CD14-positive monocyte (primary cell): ENCODE results near the gene FRMPD4. TPM values are rescaled to one million over a fixed set of nuclear protein-coding genes. Genes with fewer than 3 reads are reported as not detected.

ENCODE experiments used
- DNase-seq, 3 donors: peaks; one replicate each; pipeline ENCODE4 v3.0.0-alpha.2; 2011 to 2022
- H2AFZ ChIP-seq: 2 replicates; pipeline ENCODE4 v1.6.0; 2012; ENCODE audit warnings: mild to moderate bottlenecking, low read depth, low read length, inconsistent platforms; ENCODE audit not compliant: insufficient read depth, poor library complexity, severe bottlenecking
- H3K27ac ChIP-seq, 2 donors: 1 replicate in 1 of 2; 2 replicates in 1 of 2; pipeline ENCODE4 v1.5.1; 2012 to 2013; ENCODE audit warnings: low read length in 2 of 2, control low read depth in 1 of 2, inconsistent platforms in 1 of 2, low read depth in 1 of 2, mild to moderate bottlenecking in 1 of 2
- H3K27me3 ChIP-seq, 2 donors: one replicate each; pipeline versions ENCODE4 v1.6.0 to v1.6.1; 2011 to 2013; ENCODE audit warnings: low read length in 2 of 2; ENCODE audit not compliant: control insufficient read depth in 2 of 2, insufficient read depth in 2 of 2
- H3K36me3 ChIP-seq, 2 donors: replicated peaks in 1 of 2; 1 replicate in 1 of 2; 2 replicates in 1 of 2; pipeline versions ENCODE4 v1.5.1 to v1.6.1; 2012 to 2013; ENCODE audit warnings: low read length in 2 of 2, control low read depth in 1 of 2, inconsistent platforms in 1 of 2, mild to moderate bottlenecking in 1 of 2; ENCODE audit not compliant: insufficient read depth in 2 of 2, control insufficient read depth in 1 of 2
- H3K4me1 ChIP-seq, 2 donors: 1 replicate in 1 of 2; 2 replicates in 1 of 2; pipeline versions ENCODE4 v1.5.1 to v1.6.1; 2012 to 2013; ENCODE audit warnings: low read length in 2 of 2, control low read depth in 1 of 2, inconsistent platforms in 1 of 2, mild to moderate bottlenecking in 1 of 2, moderate library complexity in 1 of 2; ENCODE audit not compliant: insufficient read depth in 2 of 2, control insufficient read depth in 1 of 2
- H3K4me2 ChIP-seq: replicated peaks from 2 replicates; pipeline ENCODE3; 2012; ENCODE audit warnings: low read length, moderate library complexity, mild to moderate bottlenecking; ENCODE audit not compliant: poor library complexity, severe bottlenecking; ENCODE audit errors: extremely low read depth
- H3K4me3 ChIP-seq, 3 experiments: fragments of 200-600 bp in 1 of 3; sonication (generic) in 1 of 3; replicated peaks in 1 of 3; 1 replicate in 2 of 3; 2 replicates in 1 of 3; pipeline ENCODE4 v1.5.1; 2011 to 2013; ENCODE audit warnings: low read length in 3 of 3, mild to moderate bottlenecking in 3 of 3, control low read depth in 2 of 3, low read depth in 2 of 3, inconsistent platforms in 1 of 3, moderate library complexity in 1 of 3
- H3K79me2 ChIP-seq: 2 replicates; pipeline ENCODE4 v1.6.0; 2012; ENCODE audit warnings: mild to moderate bottlenecking, control low read depth, inconsistent platforms, low read length, moderate library complexity; ENCODE audit not compliant: insufficient read depth
- H3K9ac ChIP-seq: 2 replicates; pipeline ENCODE4 v1.6.0; 2017; ENCODE audit warnings: low read length, mild to moderate bottlenecking; ENCODE audit not compliant: insufficient read depth, poor library complexity, severe bottlenecking
- H3K9me3 ChIP-seq, 2 donors: replicated peaks in 1 of 2; 1 replicate in 1 of 2; 2 replicates in 1 of 2; pipeline versions ENCODE4 v1.5.1 to v1.6.1; 2012 to 2013; ENCODE audit warnings: low read length in 2 of 2, control low read depth in 1 of 2; ENCODE audit not compliant: control insufficient read depth in 1 of 2, insufficient read depth in 1 of 2
- H4K20me1 ChIP-seq: 2 replicates; pipeline ENCODE4 v1.6.0; 2012; ENCODE audit warnings: mild to moderate bottlenecking, low read length, control low read depth, moderate library complexity; ENCODE audit not compliant: insufficient read depth
- H3K27ac Mint-ChIP-seq, 7 donors: one replicate each; pipeline ENCODE4 v1.8.0; 2020; ENCODE audit warnings: mild to moderate bottlenecking in 7 of 7, mixed read lengths in 7 of 7, moderate library complexity in 6 of 7, inconsistent platforms in 2 of 7
- H3K27me3 Mint-ChIP-seq, 3 donors: one replicate each; pipeline ENCODE4 v1.8.0; 2021 to 2022; ENCODE audit warnings: low read depth in 3 of 3, mild to moderate bottlenecking in 3 of 3, mixed read lengths in 3 of 3, moderate library complexity in 3 of 3, inconsistent platforms in 1 of 3
- H3K36me3 Mint-ChIP-seq, 2 donors: one replicate each; pipeline ENCODE4 v1.8.0; 2020; ENCODE audit warnings: mixed read lengths in 2 of 2, inconsistent platforms in 1 of 2, mild to moderate bottlenecking in 1 of 2
- H3K4me1 Mint-ChIP-seq: one replicate; pipeline ENCODE4 v1.8.0; 2020; ENCODE audit warnings: mild to moderate bottlenecking, mixed read lengths
- H3K4me3 Mint-ChIP-seq, 2 donors: one replicate each; pipeline ENCODE4 v1.8.0; 2020; ENCODE audit warnings: mild to moderate bottlenecking in 2 of 2, mixed read lengths in 2 of 2, moderate library complexity in 1 of 2
- H3K9me3 Mint-ChIP-seq, 7 donors: one replicate each; pipeline ENCODE4 v1.8.0; 2020 to 2022; ENCODE audit warnings: mixed read lengths in 7 of 7, mild to moderate bottlenecking in 6 of 7, moderate library complexity in 6 of 7, inconsistent platforms in 2 of 7
- CTCF ChIP-seq: fragments of 200-600 bp; IDR thresholded peaks from one replicate; pipeline ENCODE4 v1.8.0; 2022; ENCODE audit warnings: antibody characterized with exemption, mild to moderate bottlenecking
- WGBS: methylation state at CpG from one replicate; pipeline ENCODE4 v1.1.5; 2013; ENCODE audit warnings: missing lambda C conversion rate; ENCODE audit not compliant: insufficient coverage; 5-methylcytosine and 5-hydroxymethylcytosine counted together
- intact Hi-C, 2 donors: fragments of 100-400 bp; cut with micrococcal nuclease; formaldehyde crosslinking; loops; one replicate each; pipeline versions ENCODE4 v1.15.0 to v1.15.1; 2023
- polyA plus RNA-seq, 3 donors: library from polyadenylated mRNA; depleted of rRNA in 1 of 3; unstranded in 2 of 3; stranded (reverse) in 1 of 3; fragments of 300-500 nt in 2 of 3; fragments of >200 nt in 1 of 3; fragmentation: Illumina TruSeq in 2 of 3; gene quantifications; 1 replicate in 2 of 3; 2 replicates in 1 of 3; pipeline ENCODE4 v1.2.3, GENCODE V29; 2012 to 2021

FRMPD4 gene
- polyA plus RNA-seq, 3 donors, result not detected

- no CpG with 5 or more reads among the region's 4 CpGs for WGBS
- H3K4me3 Mint-ChIP-seq, result no peak overlapping the region
- intact Hi-C loops, result no loop called here
- Histone ChIP-seq H3K9me3 (no peaks in the 10 kb centered on the region), H3K4me3 (no peak overlapping the region), H4K20me1 (no peaks in the 10 kb centered on the region), H2AFZ (no peak overlapping the region), H3K4me2 (no peak overlapping the region), H3K9ac (no peak overlapping the region), H3K79me2 (no peaks in the 10 kb centered on the region), H3K4me1 (no peaks in the 10 kb centered on the region), H3K27ac (no peak overlapping the region), H3K36me3 (no peaks in the 10 kb centered on the region), H3K27me3 (peaks cover 0 to 2% of the 10 kb centered on the region in 2 donors)
- peaks cover 4% of the 10 kb centered on the region for H3K4me1 Mint-ChIP-seq
- no peak for TF ChIP-seq CTCF
- no peak overlapping the region for H3K27ac Mint-ChIP-seq
- DNase-seq, result no peak
- peaks cover 0 to 2% (median 0%) of the 10 kb centered on the region in 7 donors for H3K9me3 Mint-ChIP-seq
- H3K27me3 Mint-ChIP-seq, result peaks cover 0 to 6% (median 0%) of the 10 kb centered on the region in 3 donors
- H3K36me3 Mint-ChIP-seq, result no peaks in the 10 kb centered on the region
These were observed 573.3 kb downstream of the FRMPD4 start for GRCh38 chrX:12711435-12712040.

- Mint-ChIP-seq H3K9me3 (peaks cover 0 to 3% (median 0%) of the 10 kb centered on the region in 7 donors), H3K27me3 (peaks cover 1 to 11% (median 1%) of the 10 kb centered on the region in 3 donors), H3K4me3 (no peak overlapping the region), H3K36me3 (no peaks in the 10 kb centered on the region), H3K27ac (no peak overlapping the region), H3K4me1 (peaks cover 4% of the 10 kb centered on the region)
- Histone ChIP-seq H3K36me3 (no peaks in the 10 kb centered on the region), H3K27me3 (no peaks in the 10 kb centered on the region), H3K4me2 (no peak overlapping the region), H3K4me3 (no peak overlapping the region), H3K9me3 (no peaks in the 10 kb centered on the region), H2AFZ (no peak overlapping the region), H4K20me1 (no peaks in the 10 kb centered on the region), H3K4me1 (no peaks in the 10 kb centered on the region), H3K9ac (no peak overlapping the region), H3K27ac (no peak overlapping the region), H3K79me2 (no peaks in the 10 kb centered on the region)
- intact Hi-C loops, result no loop called here
- DNase-seq, result no peak
- TF ChIP-seq CTCF, result no peak
- WGBS, result 96% methylated on average over 3 of the region's 15 CpGs
These were observed 578.3 kb downstream of the FRMPD4 start for GRCh38 chrX:12716574-12716973.
